Measurements from ENCODE around the gene PDE4D. TPM values are rescaled to one million over a fixed set of nuclear protein-coding genes. Genes with fewer than 3 reads are reported as not detected.
"Not testable (repeated sequence)": the region's sequence is repeated elsewhere in the genome, so short reads cannot be mapped to it uniquely, and the experiment has no call there.

Gene PDE4D
- total RNA-seq, 1 experiment from 2014 or later = 3.6 TPM

DNA sequence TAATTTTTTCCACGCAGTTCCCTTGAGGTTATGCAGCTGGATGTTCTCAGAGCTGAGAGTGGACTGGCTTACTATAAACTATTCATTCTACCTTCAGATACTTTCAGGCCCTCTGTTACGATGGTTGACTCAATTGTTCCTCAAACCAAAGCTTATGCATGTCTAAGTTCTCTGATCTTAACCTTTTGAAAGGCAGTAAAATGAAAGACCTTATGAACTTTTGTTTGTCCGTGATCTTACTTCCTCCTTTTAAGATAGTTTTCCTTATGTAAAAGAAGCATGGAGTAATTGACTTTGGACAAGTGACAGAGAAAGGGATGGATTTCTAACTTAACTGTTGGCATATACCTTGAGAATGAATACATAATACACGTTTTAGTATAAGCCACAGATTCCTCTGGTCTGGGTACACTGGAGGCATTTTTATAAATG is 575.7 kb downstream of the PDE4D start:
- H3K4me2 ChIP-seq (ENCODE audit: low read length) = no peak overlapping the region
- H3K79me2 ChIP-seq (ENCODE audit: low read length) = no peaks in the 10 kb centered on the region
- no peak; the same call in 1 of the 2 replicates for ATAC-seq
- POLR2A ChIA-PET (ENCODE audit: unreplicated experiment) = no interaction called here
- no peak overlapping the region for H3K27ac ChIP-seq (ENCODE audit: low read length)
- no peaks in the 10 kb centered on the region for H3F3A ChIP-seq (ENCODE audit: low read length, unreplicated experiment)
- no peaks in the 10 kb centered on the region for H3K36me3 ChIP-seq (ENCODE audit: low read depth, low read length)
- H3K4me3 ChIP-seq (ENCODE audit: low read length) = no peak overlapping the region
- H3K9ac ChIP-seq (ENCODE audit: low read length) = no peak overlapping the region
- no peaks in the 10 kb centered on the region for H3K4me1 ChIP-seq (ENCODE audit: insufficient read depth, low read length)
- no peaks in the 10 kb centered on the region for H4K20me1 ChIP-seq (ENCODE audit: low read length)
- DNase-seq = no peak
- intact Hi-C loops (cut with micrococcal nuclease) = loop anchor here (5.0 kb wide), 1 partner anchor 45 kb away; no protein-coding TSS in a partner anchor
- H3K27me3 ChIP-seq (ENCODE audit: low read length) = no peaks in the 10 kb centered on the region
- no peak for TF ChIP-seq EZH2phosphoT487 (IDR thresholded peaks at IDR 0.05; ENCODE audit: borderline replicate concordance, low read length)
- no peak for TF ChIP-seq EZH2 (IDR thresholded peaks at IDR 0.05; ENCODE audit: low read length, unreplicated experiment)
- TF ChIP-seq, protein P1, sequence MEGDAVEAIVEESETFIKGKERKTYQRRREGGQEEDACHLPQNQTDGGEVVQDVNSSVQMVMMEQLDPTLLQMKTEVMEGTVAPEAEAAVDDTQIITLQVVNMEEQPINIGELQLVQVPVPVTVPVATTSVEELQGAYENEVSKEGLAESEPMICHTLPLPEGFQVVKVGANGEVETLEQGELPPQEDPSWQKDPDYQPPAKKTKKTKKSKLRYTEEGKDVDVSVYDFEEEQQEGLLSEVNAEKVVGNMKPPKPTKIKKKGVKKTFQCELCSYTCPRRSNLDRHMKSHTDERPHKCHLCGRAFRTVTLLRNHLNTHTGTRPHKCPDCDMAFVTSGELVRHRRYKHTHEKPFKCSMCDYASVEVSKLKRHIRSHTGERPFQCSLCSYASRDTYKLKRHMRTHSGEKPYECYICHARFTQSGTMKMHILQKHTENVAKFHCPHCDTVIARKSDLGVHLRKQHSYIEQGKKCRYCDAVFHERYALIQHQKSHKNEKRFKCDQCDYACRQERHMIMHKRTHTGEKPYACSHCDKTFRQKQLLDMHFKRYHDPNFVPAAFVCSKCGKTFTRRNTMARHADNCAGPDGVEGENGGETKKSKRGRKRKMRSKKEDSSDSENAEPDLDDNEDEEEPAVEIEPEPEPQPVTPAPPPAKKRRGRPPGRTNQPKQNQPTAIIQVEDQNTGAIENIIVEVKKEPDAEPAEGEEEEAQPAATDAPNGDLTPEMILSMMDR (conservative IDR thresholded peaks at IDR 0.05; ENCODE audit: low read depth, low read length) = no peak
- no peaks in the 10 kb centered on the region for H3K9me3 ChIP-seq (ENCODE audit: low read length)
- no peak overlapping the region for H2AFZ ChIP-seq (ENCODE audit: low read length)
- no peaks in the 10 kb centered on the region for H3K9me2 ChIP-seq (replicated peaks; ENCODE audit: low read length)
- CTCF ChIA-PET = no interaction called here
- BruUV-seq (replicated peaks) = no TSS peak

DNA sequence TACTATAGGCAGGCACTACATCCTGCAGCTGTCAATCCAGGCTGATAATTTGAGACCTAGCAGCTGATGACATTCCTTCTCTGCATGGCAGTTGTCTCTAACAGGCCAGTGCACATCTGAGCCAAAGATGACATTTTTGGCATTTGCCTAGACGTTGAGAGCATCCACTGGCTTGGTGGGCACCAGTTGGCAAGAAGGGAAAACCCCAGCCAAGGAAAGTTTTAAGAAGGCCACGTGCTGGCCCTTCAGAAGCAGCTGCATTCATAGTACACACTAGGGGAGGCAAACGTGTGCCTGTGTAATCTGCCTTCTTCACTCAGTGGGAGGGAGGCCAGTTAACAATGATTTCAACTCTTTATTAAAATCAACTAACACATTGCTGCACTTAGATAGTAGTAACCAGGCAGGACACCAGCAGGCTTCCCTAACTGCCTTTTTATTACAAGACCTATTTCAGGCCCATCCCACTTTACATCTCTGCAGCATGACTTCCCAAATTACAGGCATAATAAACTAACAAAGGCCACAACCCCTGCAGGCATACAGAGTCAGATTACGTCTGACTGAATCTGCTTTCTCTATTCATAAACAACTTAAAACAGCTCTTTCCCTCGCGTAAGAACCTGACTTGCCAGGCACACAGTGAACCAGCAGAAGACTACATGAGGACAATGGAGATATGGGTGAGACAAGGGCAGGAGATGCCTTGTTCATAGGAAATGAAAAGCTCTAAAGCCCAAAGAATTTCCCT is 576.3 kb downstream of the PDE4D start:
- BruUV-seq (replicated peaks) = no TSS peak
- CTCF ChIA-PET = no interaction called here
- POLR2A ChIA-PET (ENCODE audit: unreplicated experiment) = no interaction called here
- H2AFZ ChIP-seq (ENCODE audit: low read length) = no peak overlapping the region
- H3K79me2 ChIP-seq (ENCODE audit: low read length) = no peaks in the 10 kb centered on the region
- H3K4me1 ChIP-seq (ENCODE audit: insufficient read depth, low read length) = no peaks in the 10 kb centered on the region
- H3F3A ChIP-seq (ENCODE audit: low read length, unreplicated experiment) = no peaks in the 10 kb centered on the region
- H4K20me1 ChIP-seq (ENCODE audit: low read length) = no peaks in the 10 kb centered on the region
- no peaks in the 10 kb centered on the region for H3K9me3 ChIP-seq (ENCODE audit: low read length)
- H3K27ac ChIP-seq (ENCODE audit: low read length) = no peak overlapping the region
- H3K27me3 ChIP-seq (ENCODE audit: low read length) = no peaks in the 10 kb centered on the region
- H3K4me2 ChIP-seq (ENCODE audit: low read length) = no peak overlapping the region
- H3K36me3 ChIP-seq (ENCODE audit: low read depth, low read length) = no peaks in the 10 kb centered on the region
- H3K4me3 ChIP-seq (ENCODE audit: low read length) = no peak overlapping the region
- ATAC-seq (peak; percentile 81), DNase-seq (peak; percentile 17)
- intact Hi-C loops (cut with micrococcal nuclease) = loop anchor here (5.0 kb wide), 1 partner anchor 45 kb away; no protein-coding TSS in a partner anchor
- H3K9me2 ChIP-seq (replicated peaks; ENCODE audit: low read length) = no peaks in the 10 kb centered on the region
- TF ChIP-seq, protein P1 (conservative IDR thresholded peaks at IDR 0.05; ENCODE audit: low read depth, low read length) = no peak
- TF ChIP-seq EZH2 (IDR thresholded peaks at IDR 0.05; ENCODE audit: low read length, unreplicated experiment) (no peak), EZH2phosphoT487 (IDR thresholded peaks at IDR 0.05; ENCODE audit: borderline replicate concordance, low read length) (no peak)
- H3K9ac ChIP-seq (ENCODE audit: low read length) = no peak overlapping the region

DNA sequence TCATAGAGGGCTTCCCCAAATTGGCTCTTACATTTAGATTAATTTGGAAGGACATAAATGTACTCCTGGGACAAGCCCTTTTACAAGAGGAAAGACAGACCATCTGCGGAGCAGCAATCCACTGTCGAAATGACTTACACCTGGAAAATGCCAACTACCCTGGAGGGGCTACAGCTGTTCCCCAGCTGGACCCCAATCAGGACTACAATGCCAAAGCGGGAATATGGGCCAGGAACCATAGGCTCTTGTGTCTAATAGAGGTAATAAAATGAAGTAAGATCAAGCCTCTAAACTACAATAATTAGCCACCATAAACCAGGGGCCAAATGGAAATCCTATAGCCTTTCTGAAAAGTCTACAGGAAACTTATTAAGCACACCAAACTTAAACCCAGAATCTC is 581.3 kb downstream of the PDE4D start:
- intact Hi-C loops (cut with micrococcal nuclease) = no loop called here
- ChIA-PET CTCF (no interaction called here), POLR2A (ENCODE audit: unreplicated experiment) (no interaction called here)
- no TSS peak for BruUV-seq (replicated peaks)
- no peak overlapping the region for H3K4me2 ChIP-seq (ENCODE audit: low read length)
- no peak overlapping the region for H3K9ac ChIP-seq (ENCODE audit: low read length)
- ATAC-seq (no peak), DNase-seq (no peak)
- H4K20me1 ChIP-seq (ENCODE audit: low read length) = no peaks in the 10 kb centered on the region
- no peaks in the 10 kb centered on the region for H3K36me3 ChIP-seq (ENCODE audit: low read depth, low read length)
- H2AFZ ChIP-seq (ENCODE audit: low read length) = no peak overlapping the region
- no peak overlapping the region for H3K27ac ChIP-seq (ENCODE audit: low read length)
- no peaks in the 10 kb centered on the region for H3K27me3 ChIP-seq (ENCODE audit: low read length)
- H3F3A ChIP-seq (ENCODE audit: low read length, unreplicated experiment) = no peaks in the 10 kb centered on the region
- no peak overlapping the region for H3K4me3 ChIP-seq (ENCODE audit: low read length)
- no peaks in the 10 kb centered on the region for H3K9me2 ChIP-seq (replicated peaks; ENCODE audit: low read length)
- H3K9me3 ChIP-seq (ENCODE audit: low read length) = no peaks in the 10 kb centered on the region
- H3K4me1 ChIP-seq (ENCODE audit: insufficient read depth, low read length) = no peaks in the 10 kb centered on the region
- TF ChIP-seq, protein P1 (conservative IDR thresholded peaks at IDR 0.05; ENCODE audit: low read depth, low read length) = no peak
- TF ChIP-seq EZH2phosphoT487 (IDR thresholded peaks at IDR 0.05; ENCODE audit: borderline replicate concordance, low read length) = no peak
- TF ChIP-seq EZH2 (IDR thresholded peaks at IDR 0.05; ENCODE audit: low read length, unreplicated experiment) = no peak
- H3K79me2 ChIP-seq (ENCODE audit: low read length) = no peaks in the 10 kb centered on the region

DNA sequence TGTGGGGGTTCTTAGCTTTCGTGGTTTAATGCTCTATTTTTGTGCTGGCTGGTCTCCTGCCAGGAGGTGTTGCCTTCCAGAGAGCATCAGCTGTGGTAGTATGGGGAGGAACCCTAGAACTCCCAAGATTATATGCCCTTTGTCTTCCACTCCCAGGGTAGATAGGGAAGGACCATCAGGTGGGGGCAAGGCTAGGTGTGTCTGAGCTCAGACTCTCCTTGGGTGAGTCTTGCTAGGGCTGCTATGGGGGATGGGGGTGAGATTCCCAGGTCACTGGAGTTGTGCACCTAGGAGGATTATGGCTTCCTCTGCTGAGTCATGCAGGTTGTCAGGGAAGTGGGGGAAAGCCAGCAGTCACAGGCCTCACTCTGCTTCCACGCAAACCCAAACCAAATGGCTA is 584.8 kb downstream of the PDE4D start:
- H2AFZ ChIP-seq (ENCODE audit: low read length) = not testable (repeated sequence)

More for the DNA sequence above, 584.8 kb downstream of the PDE4D start:
- H3K4me2 ChIP-seq (ENCODE audit: low read length); H3K79me2 ChIP-seq (ENCODE audit: low read length); H3K9me3 ChIP-seq (ENCODE audit: low read length); H3K36me3 ChIP-seq (ENCODE audit: low read depth, low read length); H3K9me2 ChIP-seq (replicated peaks; ENCODE audit: low read length); DNase-seq; H3K27ac ChIP-seq (ENCODE audit: low read length); H3K4me3 ChIP-seq (ENCODE audit: low read length); CTCF ChIA-PET; intact Hi-C loops (cut with micrococcal nuclease); H3K27me3 ChIP-seq (ENCODE audit: low read length); H3K4me1 ChIP-seq (ENCODE audit: insufficient read depth, low read length); ATAC-seq; H3F3A ChIP-seq (ENCODE audit: low read length, unreplicated experiment); H3K9ac ChIP-seq (ENCODE audit: low read length); H4K20me1 ChIP-seq (ENCODE audit: low read length); POLR2A ChIA-PET (ENCODE audit: unreplicated experiment); BruUV-seq (replicated peaks): not testable (repeated sequence)
